Islet precursor cell (in vitro differentiated cells): Measurements from ENCODE around the gene ABR.
"Not testable (repeated sequence)": the region's sequence is repeated elsewhere in the genome, so short reads cannot be mapped to it uniquely, and the experiment has no call there.

ENCODE experiments used
- DNase-seq: peaks from one replicate; pipeline ENCODE4 v3.0.0-alpha.2; 2018

Gene ABR

DNA sequence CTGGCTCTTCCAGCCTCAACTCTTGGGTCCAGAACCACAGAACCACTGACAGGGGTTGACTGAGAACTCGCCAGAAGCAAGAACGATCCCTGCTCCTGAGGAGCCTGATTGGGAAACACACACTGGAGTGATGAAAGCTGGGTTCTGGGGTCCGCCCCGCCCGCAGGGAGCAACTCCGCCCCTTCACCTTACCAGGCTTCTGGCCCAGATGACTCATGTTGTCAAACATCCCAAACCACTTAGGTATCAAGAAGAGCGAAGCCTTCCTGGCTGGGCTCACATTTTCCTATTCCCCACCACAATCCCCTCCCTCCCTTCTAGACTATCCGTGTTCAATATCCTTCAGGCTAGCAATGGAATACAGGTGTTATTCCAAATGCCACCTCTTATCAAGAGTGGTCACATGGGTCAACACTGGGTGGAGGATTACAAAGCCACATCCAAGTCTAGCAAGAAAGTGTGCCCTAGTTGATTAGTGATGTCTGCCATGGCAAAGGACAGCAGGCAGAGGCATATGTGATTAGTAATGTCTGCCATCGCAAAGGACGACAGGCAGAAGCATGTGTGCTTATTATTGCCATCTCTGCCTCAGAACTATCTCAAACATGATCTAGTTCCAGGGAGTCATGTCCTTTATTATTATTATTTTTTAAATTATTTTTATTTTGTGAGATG is 112.4 kb downstream of the ABR start:
- peak; percentile 88 for DNase-seq

DNA sequence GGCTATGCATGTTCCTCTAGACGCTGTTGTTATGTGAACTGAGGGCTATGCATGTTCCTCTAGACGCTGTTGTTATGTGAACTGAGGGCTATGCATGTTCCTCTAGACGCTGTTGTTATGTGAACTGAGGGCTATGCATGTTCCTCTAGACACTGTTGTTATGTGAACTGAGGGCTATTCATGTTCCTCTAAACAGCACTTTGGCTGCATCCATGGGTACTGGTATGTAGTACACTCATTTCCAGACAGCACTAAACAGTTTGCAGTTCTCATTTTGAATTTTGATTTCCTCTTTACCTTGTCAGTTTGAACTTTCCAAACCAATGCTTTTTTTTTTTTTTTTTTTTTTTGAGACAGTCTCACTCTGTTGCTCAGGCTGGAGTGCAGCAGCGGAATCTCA is 114.4 kb downstream of the ABR start:
- not testable (repeated sequence) for DNase-seq

- peak; percentile 91 for DNase-seq
Observed at GRCh38 chr17:1060991-1061390, 118.8 kb downstream of the ABR start.

DNA sequence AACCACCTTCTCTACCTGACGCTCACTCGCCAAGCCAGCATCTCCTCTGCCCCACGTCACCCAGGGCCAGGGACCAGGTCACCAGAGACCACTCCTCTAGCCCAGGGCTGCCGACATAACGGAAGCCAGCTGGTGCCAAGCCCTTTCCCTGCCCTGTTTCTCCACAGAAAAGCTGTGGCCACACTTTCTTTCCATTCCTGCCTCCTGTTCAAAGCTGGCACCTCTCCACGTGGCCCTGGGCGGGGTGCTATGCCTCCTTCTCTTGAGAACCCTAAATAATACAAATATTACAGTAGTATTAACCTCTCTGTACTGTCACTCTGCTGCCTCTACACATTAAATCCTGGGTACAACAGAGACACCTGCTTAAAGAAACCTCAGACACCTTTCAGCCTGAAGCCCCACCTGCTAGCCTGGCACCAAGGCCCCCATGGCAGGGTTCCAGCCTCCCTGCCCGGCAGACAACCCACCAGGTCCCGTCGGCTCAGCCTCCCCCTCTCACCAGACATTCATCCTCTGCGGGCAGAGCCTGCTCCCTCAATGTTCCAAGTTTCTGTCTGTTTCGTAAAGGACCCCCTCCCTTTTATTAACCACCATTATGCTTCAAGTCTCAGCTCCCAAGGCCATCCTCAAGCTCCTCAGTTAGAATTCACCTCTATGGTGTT is 120.5 kb downstream of the ABR start:
- DNase-seq: no peak

DNA sequence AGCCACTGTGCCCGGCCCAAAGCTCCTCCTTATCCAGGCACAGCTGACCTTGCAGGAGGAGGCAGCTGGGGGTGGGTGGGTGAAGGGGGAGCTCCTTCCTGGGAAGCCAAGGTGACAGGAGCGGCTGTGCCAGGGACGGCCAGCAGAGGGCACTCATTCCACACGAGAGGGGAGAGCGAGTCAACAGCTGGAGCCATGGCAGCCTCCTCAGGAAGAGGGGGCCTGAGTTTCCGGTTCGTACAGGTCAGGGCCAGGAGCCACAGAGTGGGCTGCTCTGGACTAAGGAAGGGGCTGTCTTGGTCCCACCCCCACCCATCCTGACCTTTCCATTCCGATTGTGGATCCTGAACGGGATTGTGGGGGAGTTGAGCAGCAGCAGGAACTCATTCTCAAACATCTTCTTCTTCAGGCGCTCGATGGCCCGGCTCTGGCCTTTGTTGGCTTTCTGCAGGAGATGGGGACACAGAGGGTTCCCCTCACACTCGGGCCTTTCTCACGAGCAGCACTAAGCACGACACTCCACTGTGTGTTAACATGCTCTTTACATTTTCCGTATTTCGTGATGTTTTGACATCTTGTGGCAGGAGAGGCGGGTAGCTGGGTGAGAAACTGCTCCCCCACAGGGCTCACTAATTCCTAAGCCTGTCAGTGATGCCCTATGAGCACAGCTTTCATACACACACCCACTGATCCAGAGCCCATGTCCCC is 121.2 kb downstream of the ABR start:
- peak; percentile 88 for DNase-seq

DNA sequence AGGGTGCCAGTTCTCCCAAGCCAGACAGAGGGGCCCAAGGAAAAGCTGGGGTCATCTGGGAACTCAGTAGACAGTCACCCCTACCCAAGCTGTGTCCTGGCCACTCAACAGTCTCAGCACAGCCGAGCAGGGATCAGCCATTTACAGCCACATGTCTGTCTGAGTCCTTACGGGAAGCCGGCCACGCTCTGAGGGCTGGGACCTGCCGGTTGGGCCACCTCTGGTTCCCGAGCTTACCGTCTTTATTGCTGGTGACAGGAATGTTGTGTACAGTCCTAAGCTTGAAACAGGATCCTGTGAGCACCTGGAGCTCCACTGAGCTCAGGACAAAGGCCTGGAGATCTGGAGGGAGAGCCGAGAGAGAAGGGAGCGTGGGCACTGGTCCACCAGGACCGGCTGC is 123.0 kb downstream of the ABR start:
- no peak for DNase-seq

- peak; percentile 92 for DNase-seq
Observed at GRCh38 chr17:1055751-1056645, 123.8 kb downstream of the ABR start.

GRCh38 chr17:1055231-1055630 is 124.5 kb downstream of the ABR start:
- DNase-seq: no peak

DNA sequence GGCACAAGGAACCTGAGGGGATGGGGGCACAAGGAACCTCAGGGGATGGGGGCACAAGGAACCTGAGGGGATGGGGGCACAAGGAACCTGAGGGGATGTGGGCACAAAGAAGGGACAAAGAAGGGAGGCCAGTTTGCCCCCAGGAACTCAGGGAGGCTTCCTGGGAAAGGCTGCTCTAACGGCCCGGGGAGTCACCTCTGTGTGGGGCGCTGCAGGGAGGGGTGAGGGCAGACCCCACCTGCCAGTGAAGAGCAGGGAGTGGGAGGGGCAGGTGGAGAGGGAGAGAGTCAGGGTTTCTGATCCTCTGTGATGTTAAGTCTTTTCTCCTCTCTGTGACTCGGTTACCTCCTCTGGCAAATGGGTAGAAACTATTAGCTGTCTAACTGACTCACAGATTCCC is 125.1 kb downstream of the ABR start:
- DNase-seq: no peak

- DNase-seq: no peak
Observed at GRCh38 chr17:1053661-1054360, 126.0 kb downstream of the ABR start.

GRCh38 chr17:1050996-1051925 is 128.5 kb downstream of the ABR start:
- DNase-seq: no peak

- DNase-seq: no peak
Observed at GRCh38 chr17:1050246-1050995, 129.4 kb downstream of the ABR start.

GRCh38 chr17:1049446-1050225 is 130.1 kb downstream of the ABR start:
- no peak for DNase-seq

DNA sequence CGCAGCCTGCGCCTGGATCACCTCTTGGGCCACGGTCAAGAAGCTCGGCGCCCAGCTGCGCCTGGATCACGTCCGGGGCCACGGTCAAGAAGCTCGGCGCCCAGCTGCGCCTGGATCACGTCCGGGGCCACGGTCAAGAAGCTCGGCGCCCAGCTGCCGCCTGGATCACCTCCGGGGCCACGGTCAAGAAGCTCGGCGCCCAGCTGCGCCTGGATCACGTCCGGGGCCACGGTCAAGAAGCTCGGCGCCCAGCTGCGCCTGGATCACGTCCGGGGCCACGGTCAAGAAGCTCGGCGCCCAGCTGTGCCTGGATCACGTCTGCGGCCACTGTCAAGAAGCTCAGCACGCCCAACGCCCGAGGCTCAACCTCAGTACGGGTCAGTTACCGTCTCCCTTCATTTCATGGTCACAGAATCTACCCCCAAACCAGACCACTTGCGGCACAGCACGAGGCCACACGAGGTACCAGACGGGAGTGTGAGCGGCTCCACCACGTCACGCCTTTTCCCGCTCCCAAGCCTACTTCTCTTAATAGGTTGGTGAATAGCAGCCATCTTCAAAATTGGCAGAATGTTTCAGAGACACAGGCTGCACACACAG is 131.2 kb downstream of the ABR start:
- DNase-seq: not testable (repeated sequence)

DNA sequence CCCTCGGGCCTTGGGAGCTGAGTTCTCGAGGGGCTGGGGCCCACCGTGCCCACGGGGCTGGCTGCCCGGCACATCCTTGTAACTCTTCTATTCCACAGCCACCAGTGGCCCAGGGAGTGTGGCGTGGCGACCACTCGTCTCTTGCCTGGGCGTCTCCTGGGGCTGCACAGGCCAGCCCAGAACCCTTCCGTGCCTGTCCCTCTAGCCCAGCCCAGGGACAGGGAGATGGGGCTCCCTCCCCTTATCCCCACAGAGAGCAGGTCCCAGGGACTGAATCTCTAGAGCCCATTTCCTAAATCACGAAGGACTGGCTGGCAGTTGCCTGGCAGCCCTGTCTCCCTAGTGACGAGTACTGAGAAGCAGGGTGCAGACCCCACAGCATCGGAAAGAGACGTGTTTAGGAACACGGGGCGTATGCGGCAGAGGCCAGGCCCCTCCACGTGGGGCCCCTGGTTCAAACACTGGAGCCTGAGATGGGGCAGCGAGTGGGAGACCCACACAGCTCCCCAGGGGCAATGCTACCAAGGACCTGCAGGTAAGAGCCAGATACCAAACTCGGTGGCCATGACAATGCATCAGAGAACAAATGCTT is 131.8 kb downstream of the ABR start:
- no peak for DNase-seq

- DNase-seq: peak; percentile 77
Observed at GRCh38 chr17:1047177-1047878, 132.5 kb downstream of the ABR start.

DNA sequence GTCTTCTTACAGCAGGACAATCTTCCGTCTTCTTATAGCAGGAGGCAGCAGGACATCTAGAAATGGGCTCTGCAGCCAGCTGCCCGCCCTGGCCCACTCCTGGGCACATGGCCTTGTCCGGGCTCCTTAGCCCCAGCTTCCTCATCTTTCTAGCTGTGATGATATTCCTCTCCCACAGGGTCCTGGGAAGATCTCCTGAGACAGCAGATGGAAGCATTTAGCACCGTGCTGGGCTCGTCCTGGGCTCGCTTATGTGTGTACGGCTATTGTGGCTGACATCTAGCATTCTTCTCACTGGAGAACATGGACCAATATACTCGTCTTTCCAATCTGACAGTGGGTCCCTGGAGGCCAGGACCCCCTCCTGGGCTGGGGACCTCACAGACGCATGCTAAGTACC is 134.3 kb downstream of the ABR start:
- DNase-seq: no peak

DNA sequence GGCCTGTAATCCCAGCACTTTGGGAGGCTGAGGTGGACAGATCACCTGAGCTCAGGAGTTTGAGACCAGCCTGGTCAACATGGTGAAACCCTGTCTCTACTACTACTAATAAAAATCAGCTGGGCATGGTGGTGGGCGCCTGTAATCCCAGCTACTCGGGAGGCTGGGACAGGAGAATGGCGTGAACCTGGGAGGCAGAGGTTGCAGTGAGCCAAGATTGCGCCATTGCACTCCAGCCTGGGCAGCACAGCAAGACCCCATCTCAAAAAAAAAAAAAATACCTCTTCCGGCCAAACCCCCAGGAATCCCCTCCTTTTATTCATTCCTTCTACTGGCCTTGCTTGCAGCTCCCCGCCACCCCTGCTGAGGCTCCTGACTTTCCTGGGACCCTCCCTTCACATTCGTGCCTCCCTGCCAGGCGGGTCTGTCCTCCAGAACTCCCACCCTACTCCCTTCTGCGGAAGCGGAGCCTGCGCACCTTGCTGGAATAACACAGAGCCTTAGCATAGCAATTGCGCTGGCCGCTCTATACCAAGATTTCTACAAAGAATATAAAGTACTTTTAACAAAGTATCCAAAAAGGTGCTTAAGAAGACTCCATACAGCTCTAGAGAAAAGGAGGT is 135.3 kb downstream of the ABR start:
- not testable (repeated sequence) for DNase-seq
